Endothelial cell of umbilical vein (primary cell): ENCODE results near the gene DPM2. TPM values are rescaled to one million over a fixed set of nuclear protein-coding genes. Genes with fewer than 3 reads are reported as not detected.

Source experiments
- BruUV-seq: library from RNA; stranded (reverse); fragments of 400-500 nt; replicated peaks from 2 replicates; lab custom pipeline; 2021; lab: Mats Ljungman, UMichigan
- CTCF ChIA-PET: fragments of 300-600, 350-600 bp; sonication (Branson Sonifier 250); formaldehyde crosslinking; loops from one replicate; lab custom pipeline; 2021; ENCODE audit warnings: antibody characterized with exemption, inconsistent platforms; lab: Charles Lee
- POLR2A ChIA-PET: fragments of 300-600, 350-600 bp; sonication (Branson Sonifier 250); formaldehyde crosslinking; loops from one replicate; lab custom pipeline; 2021; ENCODE audit warnings: antibody characterized with exemption, inconsistent platforms; lab: Charles Lee
- DNase-seq: peaks from one replicate; pipeline ENCODE4 v3.0.0-alpha.2; 2011; ENCODE audit warnings: low read depth, low spot score
- FAIRE-seq: peaks from 2 replicates; lab custom pipeline; 2011; peaks lifted over from hg19 to GRCh38; lab: Jason Lieb, UNC
- H2AFZ ChIP-seq: 2 replicates; pipeline ENCODE4 v1.6.0; 2012; ENCODE audit warnings: low read depth, low read length, control low read depth, inconsistent platforms
- H3K27ac ChIP-seq: 2 replicates; pipeline ENCODE4 v1.5.1; 2011; ENCODE audit warnings: low read depth, mild to moderate bottlenecking, control low read depth, low read length, moderate library complexity; ENCODE audit not compliant: insufficient read depth
- H3K27me3 ChIP-seq, 2 experiments: 2 replicates each; pipeline versions ENCODE4 v1.6.0 to v1.6.1; 2011; ENCODE audit warnings: low read length in 2 of 2, mixed read lengths in 1 of 2; ENCODE audit not compliant: control insufficient read depth in 2 of 2, insufficient read depth in 2 of 2
- H3K36me3 ChIP-seq, 2 experiments: 2 replicates in 1 of 2; 3 replicates in 1 of 2; pipeline ENCODE4 v1.5.1; 2011; ENCODE audit warnings: low read length in 2 of 2, mild to moderate bottlenecking in 1 of 2, moderate library complexity in 1 of 2; ENCODE audit not compliant: control insufficient read depth in 2 of 2, insufficient read depth in 2 of 2; ENCODE audit errors: extremely low read depth in 1 of 2
- H3K4me1 ChIP-seq: 3 replicates; pipeline ENCODE4 v1.5.1; 2011; ENCODE audit warnings: mild to moderate bottlenecking, low read length; ENCODE audit not compliant: control insufficient read depth, insufficient read depth; ENCODE audit errors: extremely low read depth
- H3K4me2 ChIP-seq: 2 replicates; pipeline ENCODE4 v1.6.1; 2011; ENCODE audit warnings: low read length, control low read depth, mixed read lengths; ENCODE audit not compliant: insufficient read depth
- H3K4me3 ChIP-seq, 3 experiments: fragments of 200-600 bp in 1 of 3; sonication (generic), shearing (Covaris generic) in 1 of 3; replicated peaks in 1 of 3; 2 replicates each; pipeline ENCODE4 v1.5.1; 2011 to 2016; ENCODE audit warnings: control low read depth in 3 of 3, low read length in 3 of 3, mild to moderate bottlenecking in 2 of 3, inconsistent platforms in 1 of 3, low read depth in 1 of 3, moderate library complexity in 1 of 3; ENCODE audit not compliant: insufficient read depth in 1 of 3
- H3K79me2 ChIP-seq: 2 replicates; pipeline ENCODE4 v1.6.0; 2012; ENCODE audit warnings: low read length, inconsistent platforms; ENCODE audit not compliant: control insufficient read depth, insufficient read depth
- H3K9ac ChIP-seq: replicated peaks from 2 replicates; pipeline ENCODE3; 2011; ENCODE audit warnings: low read length, control low read depth; ENCODE audit not compliant: insufficient read depth; ENCODE audit errors: extremely low read depth
- H3K9me1 ChIP-seq: replicated peaks from 3 replicates; pipeline ENCODE4 v1.6.0; 2011; ENCODE audit warnings: mild to moderate bottlenecking, low read length; ENCODE audit not compliant: control insufficient read depth, insufficient read depth; ENCODE audit errors: extremely low read depth
- H3K9me3 ChIP-seq: replicated peaks from 2 replicates; pipeline ENCODE4 v1.5.1; 2012; ENCODE audit warnings: low read length, inconsistent platforms; ENCODE audit not compliant: control insufficient read depth, insufficient read depth
- H4K20me1 ChIP-seq: replicated peaks from 2 replicates; pipeline ENCODE3; 2011; ENCODE audit warnings: mild to moderate bottlenecking, low read length; ENCODE audit not compliant: control insufficient read depth, insufficient read depth; ENCODE audit errors: extremely low read depth
- CTCF ChIP-seq, 2 donors: IDR thresholded peaks; 1 replicate in 1 of 2; 2 replicates in 1 of 2; pipeline ENCODE4 v1.5.1; 2011; ENCODE audit warnings: low read length in 2 of 2, mild to moderate bottlenecking in 2 of 2, moderate library complexity in 2 of 2, control low read depth in 1 of 2, inconsistent platforms in 1 of 2, low read depth in 1 of 2; ENCODE audit not compliant: insufficient read depth in 1 of 2; ENCODE audit errors: extremely low read depth in 1 of 2
- FOS ChIP-seq: IDR thresholded peaks from 2 replicates; pipeline ENCODE4 v1.6.1; 2011; ENCODE audit warnings: mild to moderate bottlenecking, low read length, moderate library complexity, borderline replicate concordance; ENCODE audit not compliant: insufficient read depth
- GATA2 ChIP-seq: IDR thresholded peaks from 2 replicates; pipeline ENCODE4 v1.7.0; 2011; ENCODE audit warnings: low read depth, mild to moderate bottlenecking, moderate library complexity, mixed read lengths, low read length; ENCODE audit not compliant: insufficient read length, insufficient read depth
- JUN ChIP-seq: IDR thresholded peaks from 2 replicates; pipeline ENCODE4 v1.6.1; 2011; ENCODE audit warnings: borderline replicate concordance, low read depth; ENCODE audit not compliant: insufficient read length, insufficient read depth
- MAX ChIP-seq: IDR thresholded peaks from 2 replicates; pipeline ENCODE4 v1.6.1; 2011; ENCODE audit not compliant: insufficient read depth, insufficient read length
- MYC ChIP-seq: IDR thresholded peaks from one replicate; pipeline ENCODE4 v1.6.1; 2011; ENCODE audit warnings: mild to moderate bottlenecking, low read depth, low read length
- POLR2AphosphoS5 ChIP-seq: IDR thresholded peaks from 2 replicates; pipeline ENCODE4 v1.6.1; 2012; ENCODE audit warnings: low read depth, mild to moderate bottlenecking, control low read depth, low read length, moderate library complexity; ENCODE audit not compliant: insufficient read depth
- dilution Hi-C: fragments of 300-500 bp; cut with MboI; formaldehyde crosslinking; loops from one replicate; pipeline ENCODE4 v1.15.0; 2019; ENCODE audit warnings: low sequenced_read_pairs; ENCODE audit not compliant: extremely low pct_ligation_motif_present
- intact Hi-C: fragments of 100-400 bp; cut with micrococcal nuclease; formaldehyde crosslinking; loops from one replicate; pipeline ENCODE4 v1.10.0; 2022
- polyA plus RNA-seq, 4 experiments: library from polyadenylated mRNA; depleted of rRNA in 3 of 4; stranded (reverse) in 3 of 4; unstranded in 1 of 4; fragments of >200 nt; gene quantifications; 2 replicates each; pipeline versions ENCODE4 v1.2.1 to v1.2.3, GENCODE V29; 2011 to 2012; ENCODE audit warnings: missing spikeins in 1 of 4
- total RNA-seq: library from RNA; stranded (reverse); gene quantifications from 2 replicates; pipeline ENCODE4 v1.2.3, GENCODE V29; 2021

The DPM2 gene
- total and polyA plus RNA-seq, 2 donors (not counting 3 experiments of a cell fraction or from before 2014, with no cell fraction given): 47.9 to 63.9 TPM

- dilution Hi-C loops: no loop called here
- Histone ChIP-seq H3K9me1 (no peaks in the 10 kb centered on the region), H4K20me1 (no peaks in the 10 kb centered on the region), H3K36me3 (no peaks in the 10 kb centered on the region), H3K4me3 (no peak overlapping the region), H3K9me3 (no peaks in the 10 kb centered on the region), H3K4me2 (no peak overlapping the region), H3K27ac (no peak overlapping the region), H3K27me3 (no peaks in the 10 kb centered on the region), H3K4me1 (peaks cover 22% of the 10 kb centered on the region), H3K79me2 (peaks cover 17% of the 10 kb centered on the region), H2AFZ (no peak overlapping the region), H3K9ac (no peak overlapping the region)
- POLR2A ChIA-PET: no interaction called here
- CTCF ChIA-PET: interaction anchor here (0.9 to 10.3 kb wide), 6 partner anchors 9 to 140 kb away, joined by 3 to 71 read pairs (median 4); no protein-coding TSS in a partner anchor
- TF ChIP-seq MYC (no peak), POLR2AphosphoS5 (no peak), CTCF (IDR thresholded peaks at IDR 0.05; ENCODE audit: extremely low read depth in 1 of 2, insufficient read depth in 1 of 2, low read depth in 1 of 2, low read length in 2 of 2) (no peak), FOS (no peak), MAX (no peak), JUN (no peak), GATA2 (no peak)
- FAIRE-seq (peak; percentile 12), DNase-seq (no peak)
- intact Hi-C loops: no loop called here
- BruUV-seq: no TSS peak
Observed at GRCh38 chr9:127977009-127977883, 39.6 kb upstream of the DPM2 start.
